Measurements from ENCODE around the gene CCNY.

GRCh38 chr10:35446439-35446838 lies 110.1 kb downstream of the CCNY start:
- TF ChIP-seq CTCF (IDR thresholded peaks at IDR 0.05 in 4 of 5, conservative IDR thresholded peaks at IDR 0.05 in 1 of 5) (no peak), POLR2A (IDR thresholded peaks at IDR 0.05) (no peak)
